D721Med (cell line): ENCODE measurements around the gene ZNRF3.

Experiments used
- DNase-seq: peaks from one replicate; pipeline ENCODE4 v3.0.0; 2011; ENCODE audit warnings: low spot score; ENCODE audit not compliant: insufficient read length
- FAIRE-seq: peaks from 2 replicates; lab custom pipeline; 2011; peaks lifted over from hg19 to GRCh38; lab: Jason Lieb, UNC
- CTCF ChIP-seq: IDR thresholded peaks from 2 replicates; pipeline ENCODE4 v1.5.1; 2012; ENCODE audit warnings: mild to moderate bottlenecking, control low read depth; ENCODE audit not compliant: insufficient read depth; ENCODE audit errors: missing control alignments

ZNRF3 gene

GRCh38 chr22:28933321-28933720, 49.9 kb downstream of the ZNRF3 start:
- no peak for FAIRE-seq
- TF ChIP-seq CTCF = no peak
- DNase-seq = no peak

GRCh38 chr22:28934026-28934425, 50.7 kb downstream of the ZNRF3 start:
- DNase-seq (no peak), FAIRE-seq (no peak)
- no peak for TF ChIP-seq CTCF

- DNase-seq (no peak), FAIRE-seq (no peak)
- TF ChIP-seq CTCF = no peak
Measured at GRCh38 chr22:28935140-28935539, 51.8 kb downstream of the ZNRF3 start.

GRCh38 chr22:28935713-28936112, 52.3 kb downstream of the ZNRF3 start:
- no peak for TF ChIP-seq CTCF
- no peak for FAIRE-seq
- DNase-seq = no peak

GRCh38 chr22:28936200-28936599, 52.8 kb downstream of the ZNRF3 start:
- DNase-seq (no peak), FAIRE-seq (no peak)
- no peak for TF ChIP-seq CTCF

GRCh38 chr22:28937206-28938025, 54.0 kb downstream of the ZNRF3 start:
- no peak for DNase-seq
- no peak for TF ChIP-seq CTCF
- no peak for FAIRE-seq

GRCh38 chr22:28938286-28938833, 55.0 kb downstream of the ZNRF3 start:
- no peak for FAIRE-seq
- no peak for TF ChIP-seq CTCF
- no peak for DNase-seq
